MM.1S (cell line): ENCODE data around the gene MVB12B.

Experiments
- DNase-seq: peaks from one replicate; pipeline ENCODE4 v3.0.0-alpha.2; 2015
- H2AFZ ChIP-seq: fragments of 300-600 bp; sonication (generic); 2 replicates; pipeline ENCODE4 v1.6.0; 2016; ENCODE audit warnings: antibody characterized with exemption, low read length
- H3F3A ChIP-seq: fragments of 300-600 bp; sonication (generic); 2 replicates; pipeline ENCODE4 v1.6.1; 2016; ENCODE audit warnings: mild to moderate bottlenecking, antibody characterized with exemption, low read length, moderate library complexity, mixed read lengths; ENCODE audit not compliant: insufficient read depth
- H3K27ac ChIP-seq: fragments of 300-600 bp; sonication (generic); 2 replicates; pipeline ENCODE4 v1.5.1; 2016; ENCODE audit warnings: mild to moderate bottlenecking, low read length
- H3K27me3 ChIP-seq: fragments of 300-600 bp; sonication (generic); replicated peaks from 2 replicates; pipeline ENCODE4 v1.6.0; 2016; ENCODE audit warnings: low read length; ENCODE audit not compliant: insufficient read depth
- H3K36me3 ChIP-seq: fragments of 300-600 bp; sonication (generic); replicated peaks from 2 replicates; pipeline ENCODE4 v1.6.1; 2016; ENCODE audit warnings: mild to moderate bottlenecking, low read length, mixed read lengths; ENCODE audit not compliant: insufficient read depth
- H3K4me1 ChIP-seq: fragments of 300-600 bp; sonication (generic); 2 replicates; pipeline ENCODE4 v1.6.1; 2016; ENCODE audit warnings: low read length, mixed read lengths
- H3K4me2 ChIP-seq: fragments of 300-600 bp; sonication (generic); 2 replicates; pipeline ENCODE4 v1.6.0; 2016; ENCODE audit warnings: low read depth, low read length
- H3K4me3 ChIP-seq: fragments of 300-600 bp; sonication (generic); 2 replicates; pipeline ENCODE4 v1.5.1; 2016; ENCODE audit warnings: low read length, mixed read lengths
- H3K79me2 ChIP-seq: fragments of 300-600 bp; sonication (generic); 2 replicates; pipeline ENCODE4 v1.6.1; 2016; ENCODE audit warnings: mixed run types, low read length, mixed read lengths
- H3K9ac ChIP-seq: fragments of 300-600 bp; sonication (generic); 2 replicates; pipeline ENCODE4 v1.6.1; 2016; ENCODE audit warnings: low read length, mixed read lengths
- H3K9me2 ChIP-seq: fragments of 300-600 bp; sonication (generic); replicated peaks from 2 replicates; pipeline ENCODE4 v1.6.1; 2016; ENCODE audit warnings: mild to moderate bottlenecking, low read length, mixed read lengths; ENCODE audit not compliant: insufficient read depth
- H3K9me3 ChIP-seq: fragments of 300-600 bp; sonication (generic); replicated peaks from 2 replicates; pipeline ENCODE4 v1.6.1; 2016; ENCODE audit warnings: mild to moderate bottlenecking, low read length, mixed read lengths; ENCODE audit not compliant: insufficient read depth
- H4K20me1 ChIP-seq: fragments of 300-600 bp; sonication (generic); 2 replicates; pipeline ENCODE4 v1.6.1; 2016; ENCODE audit warnings: mild to moderate bottlenecking, low read length, moderate library complexity, mixed read lengths; ENCODE audit not compliant: insufficient read depth
- EZH2 ChIP-seq: fragments of 300-600 bp; sonication (generic); optimal IDR thresholded peaks from 2 replicates; pipeline ENCODE3; 2017; ENCODE audit warnings: low read depth, mild to moderate bottlenecking, antibody characterized with exemption, low read length, mixed read lengths
- EZH2phosphoT487 ChIP-seq: fragments of 300-600 bp; sonication (generic); IDR thresholded peaks from 2 replicates; pipeline ENCODE4 v1.6.1; 2018; ENCODE audit warnings: antibody characterized with exemption, low read length
- TF ChIP-seq, protein P1 (sequence below): fragments of 300-600 bp; sonication (generic); IDR thresholded peaks from 2 replicates; pipeline ENCODE4 v1.5.1; 2016; ENCODE audit warnings: antibody characterized with exemption, low read length, mixed read lengths

MVB12B gene

GRCh38 chr9:126378761-126379160 lies 52.1 kb downstream of the MVB12B start:
- DNase-seq = no peak
- H3K79me2 ChIP-seq = no peaks in the 10 kb centered on the region
- 0 out of 2 replicates have a peak, but pooled peaks cover 5% of the 10 kb centered on the region for H3K4me1 ChIP-seq

GRCh38 chr9:126379661-126380360 lies 53.2 kb downstream of the MVB12B start:
- no peaks in the 10 kb centered on the region for H3K9me2 ChIP-seq
- DNase-seq = no peak
- TF ChIP-seq EZH2 = no peak
- TF ChIP-seq EZH2phosphoT487 = no peak
- TF ChIP-seq, protein P1, sequence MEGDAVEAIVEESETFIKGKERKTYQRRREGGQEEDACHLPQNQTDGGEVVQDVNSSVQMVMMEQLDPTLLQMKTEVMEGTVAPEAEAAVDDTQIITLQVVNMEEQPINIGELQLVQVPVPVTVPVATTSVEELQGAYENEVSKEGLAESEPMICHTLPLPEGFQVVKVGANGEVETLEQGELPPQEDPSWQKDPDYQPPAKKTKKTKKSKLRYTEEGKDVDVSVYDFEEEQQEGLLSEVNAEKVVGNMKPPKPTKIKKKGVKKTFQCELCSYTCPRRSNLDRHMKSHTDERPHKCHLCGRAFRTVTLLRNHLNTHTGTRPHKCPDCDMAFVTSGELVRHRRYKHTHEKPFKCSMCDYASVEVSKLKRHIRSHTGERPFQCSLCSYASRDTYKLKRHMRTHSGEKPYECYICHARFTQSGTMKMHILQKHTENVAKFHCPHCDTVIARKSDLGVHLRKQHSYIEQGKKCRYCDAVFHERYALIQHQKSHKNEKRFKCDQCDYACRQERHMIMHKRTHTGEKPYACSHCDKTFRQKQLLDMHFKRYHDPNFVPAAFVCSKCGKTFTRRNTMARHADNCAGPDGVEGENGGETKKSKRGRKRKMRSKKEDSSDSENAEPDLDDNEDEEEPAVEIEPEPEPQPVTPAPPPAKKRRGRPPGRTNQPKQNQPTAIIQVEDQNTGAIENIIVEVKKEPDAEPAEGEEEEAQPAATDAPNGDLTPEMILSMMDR = no peak
- no peak overlapping the region for H3K4me2 ChIP-seq
- H2AFZ ChIP-seq = no peak overlapping the region
- H3K9ac ChIP-seq = no peak overlapping the region
- no peaks in the 10 kb centered on the region for H3K9me3 ChIP-seq
- 0 out of 2 replicates have a peak, but pooled peaks cover 5% of the 10 kb centered on the region for H3K4me1 ChIP-seq
- no peak overlapping the region for H3K4me3 ChIP-seq
- H3F3A ChIP-seq = no peaks in the 10 kb centered on the region
- H3K27me3 ChIP-seq = no peaks in the 10 kb centered on the region
- no peaks in the 10 kb centered on the region for H3K79me2 ChIP-seq
- no peaks in the 10 kb centered on the region for H4K20me1 ChIP-seq
- no peaks in the 10 kb centered on the region for H3K36me3 ChIP-seq
- no peak overlapping the region for H3K27ac ChIP-seq

More at GRCh38 chr9:126378761-126379160, 52.1 kb downstream of the MVB12B start:
- Histone ChIP-seq H3K4me3 (no peak overlapping the region), H3K9ac (no peak overlapping the region), H3K4me2 (no peak overlapping the region), H3K9me3 (no peaks in the 10 kb centered on the region), H3K9me2 (no peaks in the 10 kb centered on the region), H3K36me3 (no peaks in the 10 kb centered on the region), H3K27me3 (no peaks in the 10 kb centered on the region), H3F3A (no peaks in the 10 kb centered on the region), H4K20me1 (no peaks in the 10 kb centered on the region), H2AFZ (no peak overlapping the region), H3K27ac (no peak overlapping the region)
- no peak for TF ChIP-seq EZH2
- TF ChIP-seq EZH2phosphoT487 = no peak
- TF ChIP-seq, protein P1 = no peak

DNA sequence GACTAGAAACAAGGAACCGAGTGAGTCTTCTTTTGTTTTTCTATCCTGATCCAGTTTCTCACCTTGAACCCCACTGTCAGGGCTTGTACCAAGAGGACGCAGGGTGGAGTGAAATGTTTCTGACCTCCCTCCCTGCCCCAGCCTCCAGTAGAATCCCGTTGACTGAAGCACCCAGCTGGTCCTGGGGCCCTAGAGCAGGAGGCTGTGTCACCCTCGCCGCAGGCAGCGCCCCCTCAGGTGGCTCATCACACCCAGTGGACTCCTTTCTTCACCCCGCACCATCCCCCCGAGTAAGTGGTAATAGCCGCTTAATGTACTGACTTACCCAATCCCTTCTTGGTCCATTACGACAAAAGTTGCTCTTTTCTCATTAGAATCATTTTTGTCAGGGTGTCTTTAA lies 53.8 kb downstream of the MVB12B start:
- Histone ChIP-seq H3K9me3 (no peaks in the 10 kb centered on the region), H3F3A (no peaks in the 10 kb centered on the region), H3K9ac (no peak overlapping the region), H3K4me3 (no peak overlapping the region), H3K4me2 (no peak overlapping the region), H4K20me1 (no peaks in the 10 kb centered on the region), H2AFZ (no peak overlapping the region), H3K79me2 (no peaks in the 10 kb centered on the region), H3K27ac (no peak overlapping the region), H3K36me3 (no peaks in the 10 kb centered on the region), H3K9me2 (no peaks in the 10 kb centered on the region), H3K4me1 (0 out of 2 replicates have a peak, but pooled peaks cover 5% of the 10 kb centered on the region), H3K27me3 (no peaks in the 10 kb centered on the region)
- no peak for DNase-seq
- TF ChIP-seq EZH2phosphoT487 (no peak), EZH2 (no peak)
- TF ChIP-seq, protein P1 = no peak
